GM21619 (cell line): Measurements from ENCODE around the gene SPRED3.
"Not testable (repeated sequence)": the region's sequence is repeated elsewhere in the genome, so short reads cannot be mapped to it uniquely, and the experiment has no call there.

Source experiments
- ATAC-seq: cut with Tn5 transposase; IDR thresholded peaks from one replicate; pipeline ENCODE4 v1.9.1; 2021; ENCODE audit not compliant: unreplicated experiment

Gene SPRED3

DNA sequence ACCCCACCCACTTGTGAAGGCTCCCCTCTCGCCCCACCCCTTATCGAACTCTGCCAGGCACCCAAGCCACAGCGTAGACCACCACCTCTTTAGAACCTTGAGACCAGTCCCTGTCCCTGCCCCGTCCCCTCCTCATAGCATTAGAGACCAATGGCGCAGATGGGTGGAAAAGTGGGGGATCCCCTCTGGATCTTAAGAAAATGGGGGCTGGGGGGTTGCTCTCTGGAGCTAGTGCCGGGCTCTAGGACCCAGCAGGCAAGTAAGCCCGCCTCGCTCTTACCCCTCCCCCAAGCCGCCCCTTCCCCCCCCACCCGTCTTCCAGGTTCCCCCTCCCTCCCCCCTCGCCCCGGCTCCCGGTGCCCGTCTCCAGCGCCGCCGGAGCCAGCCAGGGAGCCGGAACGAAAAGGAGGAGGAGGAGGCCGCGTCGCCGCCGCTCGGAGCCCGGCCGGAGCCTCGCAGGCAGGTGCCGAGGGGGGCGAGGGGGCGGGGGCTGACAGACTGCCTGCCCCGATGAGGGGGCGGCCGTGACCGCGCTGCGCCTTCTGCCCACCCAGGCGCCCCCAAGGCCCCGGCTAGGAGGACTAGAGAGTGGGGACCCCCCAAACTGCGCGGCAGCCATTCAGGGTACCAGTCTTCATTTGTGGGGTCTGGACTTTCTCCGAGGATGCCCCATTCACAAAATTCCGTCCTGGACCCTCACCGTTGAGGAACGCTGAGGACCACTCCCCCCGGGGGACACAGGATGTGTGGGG lies at the start of gene SPRED3:
TSS of gene SPRED3 (plus strand) at position 349 of the 752 bp plus-strand sequence. CDS start 1,606 bp downstream, outside the sequence.
- ATAC-seq = no peak

DNA sequence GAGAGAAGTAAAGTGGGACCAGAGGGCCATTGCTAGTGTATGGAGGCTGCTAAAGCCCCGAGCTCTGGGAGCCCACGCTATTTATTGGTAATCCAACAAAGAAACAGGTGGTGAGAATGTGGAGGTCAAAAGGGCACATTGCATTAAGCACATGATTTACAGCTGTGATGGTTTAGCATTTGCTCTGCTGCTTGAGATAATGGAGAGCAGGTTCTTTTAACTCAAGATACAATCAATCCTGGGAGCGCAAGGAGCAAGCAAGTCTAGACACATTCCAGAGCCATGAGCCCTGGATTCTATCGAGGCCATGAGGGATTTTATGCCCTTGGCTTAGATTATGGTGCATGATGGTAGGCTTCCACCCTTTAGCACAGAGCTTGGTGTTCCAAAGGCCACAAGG lies 49.5 kb upstream of the SPRED3 start:
- not testable (repeated sequence) for ATAC-seq

GRCh38 chr19:38340927-38341326 lies 47.6 kb upstream of the SPRED3 start:
- no peak for ATAC-seq

DNA sequence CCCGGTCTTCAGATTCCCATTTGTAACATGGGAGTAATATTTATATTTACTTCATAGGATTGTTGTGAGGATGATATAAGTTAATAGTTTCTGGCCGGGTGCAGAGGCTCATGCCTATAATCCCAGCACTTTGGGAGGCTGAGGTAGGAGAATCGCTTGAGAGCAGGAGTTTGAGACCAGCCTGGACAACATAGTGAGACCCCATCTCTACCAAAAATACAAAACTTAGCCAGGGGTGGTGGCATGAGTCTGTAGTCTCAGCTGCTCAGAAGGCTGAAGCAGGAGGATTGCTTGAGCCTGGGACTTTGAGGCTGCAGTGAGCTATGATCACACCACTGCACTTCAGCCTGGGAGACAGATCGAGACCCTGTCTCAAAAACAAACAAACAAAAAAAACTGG lies 41.7 kb upstream of the SPRED3 start:
- ATAC-seq = no peak

DNA sequence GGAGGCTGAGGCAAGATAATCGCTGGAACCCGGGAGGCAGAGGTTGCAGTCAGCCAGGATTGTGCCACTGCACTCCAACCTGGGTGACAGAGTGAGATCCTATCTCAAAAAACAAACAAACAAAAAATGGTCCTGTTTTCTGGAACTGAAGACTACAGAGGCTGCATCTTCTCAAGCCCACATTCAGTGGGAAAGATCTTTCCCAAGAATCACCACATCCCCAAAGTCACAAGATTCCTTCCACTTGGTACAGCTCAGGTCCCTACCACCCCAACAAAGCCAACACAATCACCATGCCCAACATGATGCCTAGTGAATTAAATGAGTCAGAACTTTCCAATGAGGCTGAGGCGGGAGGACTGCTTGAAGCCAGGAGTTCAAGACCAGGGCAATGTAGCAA lies 37.6 kb upstream of the SPRED3 start:
- no peak for ATAC-seq

GRCh38 chr19:38351865-38352395 lies 36.6 kb upstream of the SPRED3 start:
- ATAC-seq = no peak

- ATAC-seq = no peak
These were observed 35.9 kb upstream of the SPRED3 start for GRCh38 chr19:38352611-38353010.

GRCh38 chr19:38355728-38356725 lies 32.5 kb upstream of the SPRED3 start:
- ATAC-seq = no peak

- ATAC-seq = no peak
These were observed 30.4 kb upstream of the SPRED3 start for GRCh38 chr19:38358071-38358470.

DNA sequence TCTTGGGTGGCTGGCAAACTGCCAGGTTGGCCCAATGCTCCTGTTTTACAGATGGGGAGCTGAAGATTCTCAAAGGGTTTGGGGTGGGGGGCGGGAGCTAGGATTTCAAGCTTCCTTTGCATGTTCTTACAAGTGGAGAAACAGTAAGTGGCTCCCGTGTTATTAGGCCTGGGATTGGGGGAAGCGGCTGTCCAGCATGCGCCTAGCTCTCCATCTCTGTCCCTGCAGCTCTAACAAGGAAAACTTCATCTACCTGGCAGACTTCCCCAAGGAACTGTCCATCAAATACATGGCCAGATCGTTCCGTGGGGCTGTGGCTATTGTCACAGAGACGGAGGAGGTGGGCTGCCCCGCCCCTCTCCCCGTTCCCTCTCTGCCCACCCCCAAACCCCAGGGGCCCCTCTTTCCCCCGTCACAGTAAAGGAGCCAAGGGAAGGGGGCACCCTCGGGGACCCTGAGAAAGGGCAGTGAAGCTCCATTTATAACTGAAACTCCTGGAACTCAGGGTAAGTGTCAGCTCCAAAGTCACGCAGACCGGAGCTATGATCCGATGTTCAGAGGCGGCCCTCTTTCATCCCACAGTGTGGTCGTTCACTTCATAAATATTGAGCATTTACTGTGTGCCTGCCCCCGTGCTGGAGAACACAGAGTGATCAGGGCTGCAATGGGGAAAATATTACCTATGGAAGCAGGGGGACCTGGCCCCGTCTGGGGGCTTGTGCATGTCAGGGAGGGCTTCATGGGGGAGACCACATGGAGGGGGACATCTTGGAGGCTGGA lies 29.1 kb upstream of the SPRED3 start:
- no peak for ATAC-seq

DNA sequence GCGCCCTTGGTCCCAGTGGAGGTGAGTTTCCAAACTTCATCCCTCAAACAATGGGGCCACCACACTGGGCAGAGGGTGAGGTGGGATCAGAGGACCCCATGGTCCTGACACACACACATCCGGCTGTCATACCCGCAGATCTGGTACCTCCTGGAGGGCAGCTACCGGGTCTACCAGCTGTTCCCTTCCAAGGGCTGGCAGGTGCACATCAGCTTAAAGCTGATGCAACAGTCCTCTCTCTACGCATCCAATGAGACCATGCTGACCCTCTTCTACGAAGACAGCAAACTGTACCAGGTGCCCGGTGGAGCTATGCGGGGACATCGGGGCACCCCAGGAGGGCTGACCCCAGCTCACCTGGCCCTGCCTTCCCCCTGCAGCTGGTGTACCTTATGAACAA lies 28.1 kb upstream of the SPRED3 start:
- no peak for ATAC-seq

- ATAC-seq = no peak
These were observed 27.5 kb upstream of the SPRED3 start for GRCh38 chr19:38360839-38361631.

DNA sequence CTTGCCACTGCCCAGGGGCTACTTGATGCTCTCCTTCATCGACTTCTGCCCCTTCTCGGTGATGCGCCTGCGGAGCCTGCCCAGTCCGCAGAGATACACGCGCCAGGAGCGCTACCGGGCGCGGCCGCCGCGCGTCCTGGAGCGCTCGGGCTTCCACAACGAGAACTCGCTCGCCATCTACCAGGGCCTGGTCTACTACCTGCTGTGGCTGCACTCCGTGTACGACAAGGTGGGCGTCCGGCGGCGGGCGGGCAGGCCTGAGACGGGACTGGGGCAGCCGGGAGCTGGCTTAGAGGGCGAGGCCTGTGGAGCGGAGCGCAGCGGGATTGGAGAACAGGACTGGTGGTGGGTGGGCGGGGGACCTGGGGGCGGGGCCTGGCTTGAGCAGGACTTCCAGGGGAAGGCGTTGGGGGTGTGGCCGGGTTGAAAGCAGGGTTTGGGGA lies 26.8 kb upstream of the SPRED3 start:
- no peak for ATAC-seq

- no peak for ATAC-seq
These were observed 26.2 kb upstream of the SPRED3 start for GRCh38 chr19:38362076-38362945.

DNA sequence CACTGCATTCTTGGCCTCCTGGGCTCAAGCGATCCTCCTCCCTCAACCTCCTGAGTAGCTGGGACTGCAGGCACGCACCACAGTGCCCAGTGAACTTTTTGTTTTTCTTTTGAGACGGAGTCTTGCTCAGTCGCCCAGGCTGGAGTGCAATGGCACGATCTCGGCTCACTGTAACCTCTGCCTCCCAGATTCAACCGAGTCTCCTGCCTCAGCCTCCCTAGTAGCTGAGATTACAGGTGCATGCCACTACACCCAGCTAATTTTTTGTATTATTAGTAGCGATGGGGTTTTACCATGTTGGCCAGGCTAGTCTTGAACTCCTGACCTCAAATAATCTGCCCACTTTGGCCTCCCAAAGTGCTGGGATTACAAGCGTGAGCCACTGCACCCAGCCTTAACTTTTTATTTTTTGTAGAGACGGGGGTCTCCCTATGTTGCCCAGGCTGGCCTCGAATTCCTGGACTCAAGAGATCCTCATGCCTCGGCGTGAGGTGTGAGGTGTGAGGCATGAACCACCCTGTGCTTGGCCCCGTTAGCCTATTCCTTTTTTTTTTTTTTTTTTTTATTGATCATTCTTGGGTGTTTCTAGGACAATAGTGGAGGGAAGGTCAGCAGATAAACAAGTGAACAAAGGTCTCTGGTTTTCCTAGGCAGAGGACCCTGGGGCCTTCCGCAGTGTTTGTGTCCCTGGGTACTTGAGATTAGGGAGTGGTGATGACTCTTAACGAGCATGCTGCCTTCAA lies 25.4 kb upstream of the SPRED3 start:
- not testable (repeated sequence) for ATAC-seq

DNA sequence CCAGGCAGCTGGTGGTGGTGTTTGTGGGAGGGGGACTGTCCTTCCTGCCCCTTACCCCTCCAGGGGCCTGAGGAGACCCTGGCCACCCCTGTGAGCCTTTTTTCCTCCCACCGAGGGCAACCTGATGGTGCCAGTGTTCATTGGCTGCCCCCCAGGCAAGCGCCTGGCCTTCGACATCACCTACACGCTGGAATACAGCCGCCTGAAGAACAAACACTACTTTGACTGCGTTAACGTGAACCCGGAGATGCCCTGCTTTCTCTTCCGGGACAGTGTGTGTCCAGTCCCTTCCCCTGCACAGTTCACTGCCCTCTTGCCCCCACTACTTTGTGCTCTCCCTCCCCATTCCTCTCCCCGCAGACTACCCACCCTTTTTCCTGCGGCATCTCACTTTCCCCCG lies 21.5 kb upstream of the SPRED3 start:
- no peak for ATAC-seq

DNA sequence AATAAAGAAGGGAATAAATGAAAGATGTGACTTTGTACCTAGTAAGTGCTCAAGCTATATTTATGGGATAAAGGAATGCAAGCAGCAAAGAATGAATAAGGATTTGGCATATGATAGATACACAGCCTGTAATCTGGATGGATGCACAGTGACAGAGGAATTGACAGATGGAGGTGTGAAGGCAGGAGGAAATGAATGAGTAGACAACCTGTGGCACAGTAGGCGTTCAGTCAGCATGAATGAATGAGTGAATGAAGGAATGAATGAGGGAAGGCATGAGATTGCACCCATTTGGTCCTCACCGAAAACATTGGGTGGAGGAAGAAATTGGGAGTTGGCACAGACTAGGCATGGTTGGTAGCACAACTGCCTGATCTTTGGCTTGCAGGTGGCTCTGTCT lies 18.9 kb upstream of the SPRED3 start:
- no peak for ATAC-seq

DNA sequence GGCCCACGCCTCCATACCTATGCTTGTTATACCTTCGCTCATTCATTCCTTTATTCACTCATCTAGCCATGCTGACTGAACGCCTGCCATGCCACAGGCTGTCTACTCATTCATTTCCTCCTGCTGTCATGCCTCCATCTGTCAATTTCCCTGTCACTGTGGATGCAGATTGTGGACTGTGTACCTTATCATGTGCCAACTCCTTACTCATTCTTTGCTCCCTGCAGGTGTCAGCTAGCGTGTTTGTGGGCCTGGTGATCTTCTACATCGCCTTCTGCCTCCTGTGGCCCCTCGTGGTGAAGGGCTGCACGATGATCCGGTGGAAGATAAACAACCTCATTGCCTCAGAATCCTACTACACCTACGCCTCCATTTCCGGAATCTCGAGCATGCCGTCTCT lies 18.2 kb upstream of the SPRED3 start:
- ATAC-seq = no peak
